Measurements from ENCODE around the gene TRIM40. TPM values are rescaled to one million over a fixed set of nuclear protein-coding genes. Genes with fewer than 3 reads are reported as not detected.

Gene TRIM40
- total RNA-seq, 1 experiment from 2014 or later: not detected

DNA sequence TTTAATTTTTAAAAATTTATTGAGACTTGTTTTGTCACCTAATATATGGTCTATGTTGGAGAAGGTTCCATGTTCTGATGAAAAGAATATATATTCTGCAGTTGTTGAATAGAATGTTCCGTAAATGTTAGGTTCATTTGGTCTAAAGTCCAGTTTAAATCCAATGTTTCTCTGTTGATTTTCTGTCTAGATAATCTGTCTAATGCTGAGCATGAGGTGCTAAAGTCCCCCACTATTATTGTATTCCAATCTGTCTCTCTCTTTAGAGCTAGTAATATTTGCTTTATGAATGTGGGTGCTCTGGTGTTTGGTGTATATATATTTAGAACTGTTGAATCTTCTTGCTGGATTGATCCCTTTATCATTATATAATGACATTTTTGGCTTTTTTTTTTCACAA is 42.9 kb downstream of the TRIM40 start:
- Histone ChIP-seq H3K27me3 (ENCODE audit: control insufficient read depth, insufficient read depth, low read length) (peaks cover 13% of the 10 kb centered on the region; the same call in 1 of the 2 replicates), H3K4me1 (ENCODE audit: control insufficient read depth, insufficient read depth, low read length) (no peaks in the 10 kb centered on the region)
- no TSS peak for BruUV-seq (replicated peaks)

DNA sequence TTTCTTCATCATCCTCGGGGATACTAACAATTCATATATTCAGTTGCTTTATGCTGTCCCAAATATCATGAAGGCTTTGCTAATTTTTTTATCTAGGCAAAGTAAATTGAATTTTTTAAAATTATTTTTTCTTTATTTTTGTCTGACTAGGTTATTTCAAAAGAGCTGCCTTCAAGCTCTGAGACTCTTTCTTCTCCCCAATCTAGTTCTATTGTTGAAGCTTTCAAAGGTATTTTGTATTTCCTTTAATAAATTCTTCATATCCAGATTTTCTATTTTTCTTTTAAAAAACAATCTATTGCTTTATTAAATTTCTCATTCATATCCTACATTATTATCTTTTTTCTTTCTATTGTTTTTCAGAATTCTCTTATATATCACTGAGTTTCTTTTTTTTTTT is 44.2 kb downstream of the TRIM40 start:
- Histone ChIP-seq H3K27ac (ENCODE audit: low read length) (no peak overlapping the region), H3K36me3 (ENCODE audit: control insufficient read depth, insufficient read depth, low read length) (no peaks in the 10 kb centered on the region), H3K4me1 (ENCODE audit: control insufficient read depth, insufficient read depth, low read length) (no peaks in the 10 kb centered on the region), H3K9me3 (ENCODE audit: control insufficient read depth, insufficient read depth, low read depth, low read length) (peaks cover 10% of the 10 kb centered on the region), H3K27me3 (ENCODE audit: control insufficient read depth, insufficient read depth, low read length) (peaks cover 11% of the 10 kb centered on the region; the same call in 1 of the 2 replicates), H3K4me3 (ENCODE audit: low read depth in 2 of 2, low read length in 2 of 2) (no peak overlapping the region)
- BruUV-seq (replicated peaks): no TSS peak
- ChIA-PET POLR2A (no interaction called here), CTCF (no interaction called here)
- ATAC-seq: no peak
- DNase-seq (ENCODE audit: low read depth, low spot score): no peak
- TF ChIP-seq REST (IDR thresholded peaks at IDR 0.05; ENCODE audit: insufficient read depth in 1 of 2, low read depth in 2 of 2, low read length in 1 of 2): no peak
- no peak for TF ChIP-seq SIN3A (IDR thresholded peaks at IDR 0.05; ENCODE audit: borderline replicate concordance, insufficient read depth, low read depth, low read length)
- no peak for TF ChIP-seq POLR2AphosphoS5 (IDR thresholded peaks at IDR 0.05; ENCODE audit: low read depth, low read length)
- TF ChIP-seq, protein P1, sequence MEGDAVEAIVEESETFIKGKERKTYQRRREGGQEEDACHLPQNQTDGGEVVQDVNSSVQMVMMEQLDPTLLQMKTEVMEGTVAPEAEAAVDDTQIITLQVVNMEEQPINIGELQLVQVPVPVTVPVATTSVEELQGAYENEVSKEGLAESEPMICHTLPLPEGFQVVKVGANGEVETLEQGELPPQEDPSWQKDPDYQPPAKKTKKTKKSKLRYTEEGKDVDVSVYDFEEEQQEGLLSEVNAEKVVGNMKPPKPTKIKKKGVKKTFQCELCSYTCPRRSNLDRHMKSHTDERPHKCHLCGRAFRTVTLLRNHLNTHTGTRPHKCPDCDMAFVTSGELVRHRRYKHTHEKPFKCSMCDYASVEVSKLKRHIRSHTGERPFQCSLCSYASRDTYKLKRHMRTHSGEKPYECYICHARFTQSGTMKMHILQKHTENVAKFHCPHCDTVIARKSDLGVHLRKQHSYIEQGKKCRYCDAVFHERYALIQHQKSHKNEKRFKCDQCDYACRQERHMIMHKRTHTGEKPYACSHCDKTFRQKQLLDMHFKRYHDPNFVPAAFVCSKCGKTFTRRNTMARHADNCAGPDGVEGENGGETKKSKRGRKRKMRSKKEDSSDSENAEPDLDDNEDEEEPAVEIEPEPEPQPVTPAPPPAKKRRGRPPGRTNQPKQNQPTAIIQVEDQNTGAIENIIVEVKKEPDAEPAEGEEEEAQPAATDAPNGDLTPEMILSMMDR (IDR thresholded peaks at IDR 0.05): no peak
- no peak for TF ChIP-seq TCF7L2 (IDR thresholded peaks at IDR 0.05; ENCODE audit: low read depth, low read length)
- intact Hi-C loops (cut with micrococcal nuclease; ENCODE audit: unreplicated experiment): no loop called here
- in situ Hi-C loops (cut with HindIII; ENCODE audit: low pct_unique_long_range_greater_than_20kb, low sequenced_read_pairs): no loop called here

More for the DNA sequence above, 42.9 kb downstream of the TRIM40 start:
- DNase-seq (ENCODE audit: low read depth, low spot score): no peak
- ChIA-PET POLR2A (interaction anchor here (0.7 kb wide), 1 partner anchor 266 kb away, joined by 13 read pairs; no protein-coding TSS in a partner anchor), CTCF (no interaction called here)
- H3K27ac ChIP-seq (ENCODE audit: low read length): no peak overlapping the region
- peaks cover 10% of the 10 kb centered on the region for H3K9me3 ChIP-seq (ENCODE audit: control insufficient read depth, insufficient read depth, low read depth, low read length)
- H3K36me3 ChIP-seq (ENCODE audit: control insufficient read depth, insufficient read depth, low read length): no peaks in the 10 kb centered on the region
- TF ChIP-seq POLR2AphosphoS5 (IDR thresholded peaks at IDR 0.05; ENCODE audit: low read depth, low read length) (no peak), TCF7L2 (IDR thresholded peaks at IDR 0.05; ENCODE audit: low read depth, low read length) (no peak), SIN3A (IDR thresholded peaks at IDR 0.05; ENCODE audit: borderline replicate concordance, insufficient read depth, low read depth, low read length) (no peak), REST (IDR thresholded peaks at IDR 0.05; ENCODE audit: insufficient read depth in 1 of 2, low read depth in 2 of 2, low read length in 1 of 2) (no peak)
- TF ChIP-seq, protein P1 (IDR thresholded peaks at IDR 0.05): no peak
- in situ Hi-C loops (cut with HindIII; ENCODE audit: low pct_unique_long_range_greater_than_20kb, low sequenced_read_pairs) (no loop called here), intact Hi-C loops (cut with micrococcal nuclease; ENCODE audit: unreplicated experiment) (no loop called here)
- no peak for ATAC-seq
- H3K4me3 ChIP-seq (ENCODE audit: low read depth in 2 of 2, low read length in 2 of 2): no peak overlapping the region

All from Panc1 (cell line).